22Rv1 (cell line): ENCODE measurements around the gene PARP3.

ENCODE experiments used
- ZFX ChIP-seq: fragments of 450-650 bp; IDR thresholded peaks from 2 replicates; pipeline ENCODE4 v1.6.1; 2017; ENCODE audit warnings: antibody characterized with exemption, borderline replicate concordance
- TF ChIP-seq, protein P1 (sequence below): fragments of 450-650 bp; IDR thresholded peaks from 2 replicates; pipeline ENCODE4 v1.5.1; 2017; ENCODE audit warnings: mild to moderate bottlenecking

DNA sequence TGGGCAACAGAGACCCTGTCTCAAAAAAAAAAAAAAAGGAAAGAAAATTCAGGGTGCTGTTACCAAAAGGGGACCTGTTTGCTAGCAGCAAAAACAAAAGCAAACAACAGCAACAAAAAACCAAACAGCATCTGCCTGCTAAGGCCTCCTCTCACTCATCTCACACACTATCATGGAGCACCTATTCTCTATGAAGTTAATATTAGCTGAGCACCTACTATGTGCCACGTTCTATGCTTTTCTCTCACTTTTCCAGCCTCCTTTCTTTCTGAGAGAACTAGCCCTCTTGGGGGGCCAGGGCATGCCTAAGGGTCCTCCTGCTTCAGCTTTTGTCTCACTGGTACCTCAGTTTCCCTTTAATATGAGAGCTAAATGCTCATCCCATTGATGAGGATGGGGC, 12.6 kb downstream of the PARP3 start:
- TF ChIP-seq, protein P1, sequence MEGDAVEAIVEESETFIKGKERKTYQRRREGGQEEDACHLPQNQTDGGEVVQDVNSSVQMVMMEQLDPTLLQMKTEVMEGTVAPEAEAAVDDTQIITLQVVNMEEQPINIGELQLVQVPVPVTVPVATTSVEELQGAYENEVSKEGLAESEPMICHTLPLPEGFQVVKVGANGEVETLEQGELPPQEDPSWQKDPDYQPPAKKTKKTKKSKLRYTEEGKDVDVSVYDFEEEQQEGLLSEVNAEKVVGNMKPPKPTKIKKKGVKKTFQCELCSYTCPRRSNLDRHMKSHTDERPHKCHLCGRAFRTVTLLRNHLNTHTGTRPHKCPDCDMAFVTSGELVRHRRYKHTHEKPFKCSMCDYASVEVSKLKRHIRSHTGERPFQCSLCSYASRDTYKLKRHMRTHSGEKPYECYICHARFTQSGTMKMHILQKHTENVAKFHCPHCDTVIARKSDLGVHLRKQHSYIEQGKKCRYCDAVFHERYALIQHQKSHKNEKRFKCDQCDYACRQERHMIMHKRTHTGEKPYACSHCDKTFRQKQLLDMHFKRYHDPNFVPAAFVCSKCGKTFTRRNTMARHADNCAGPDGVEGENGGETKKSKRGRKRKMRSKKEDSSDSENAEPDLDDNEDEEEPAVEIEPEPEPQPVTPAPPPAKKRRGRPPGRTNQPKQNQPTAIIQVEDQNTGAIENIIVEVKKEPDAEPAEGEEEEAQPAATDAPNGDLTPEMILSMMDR, result no peak
- no peak for TF ChIP-seq ZFX
